Activated T-helper 17 cell treated with anti-CD3 and anti-CD28 coated beads, Interleukin-2, amount 50 U/mL, for 72 hours (primary cell): Measurements from ENCODE around the gene PAK4. TPM values are rescaled to one million over a fixed set of nuclear protein-coding genes. Genes with fewer than 3 reads are reported as not detected.

Experiments used
- ATAC-seq: fragments of 150-1000 bp; cut with Tn5 transposase; replicated peaks from 2 replicates; pipeline ENCODE4 v1.10.0; 2021; ENCODE audit warnings: mild to moderate bottlenecking, moderate library complexity
- H3K27ac Mint-ChIP-seq: one replicate; pipeline ENCODE4 v1.8.0; 2022; ENCODE audit warnings: mixed read lengths
- H3K27me3 Mint-ChIP-seq: one replicate; pipeline ENCODE4 v1.8.0; 2022; ENCODE audit warnings: mixed read lengths
- H3K36me3 Mint-ChIP-seq: one replicate; pipeline ENCODE4 v1.8.0; 2022; ENCODE audit warnings: low read depth, mild to moderate bottlenecking, mixed read lengths
- H3K4me1 Mint-ChIP-seq: one replicate; pipeline ENCODE4 v1.8.0; 2022; ENCODE audit warnings: mixed read lengths
- H3K4me3 Mint-ChIP-seq: one replicate; pipeline ENCODE4 v1.8.0; 2022; ENCODE audit warnings: mild to moderate bottlenecking, mixed read lengths
- H3K9me3 Mint-ChIP-seq: one replicate; pipeline ENCODE4 v1.8.0; 2022; ENCODE audit warnings: mixed read lengths
- total RNA-seq, 2 donors: library from RNA; stranded (reverse); gene quantifications; one replicate each; pipeline ENCODE4 v1.2.3, GENCODE V29; 2022

Gene PAK4
- total RNA-seq, 2 donors from 2014 or later = 17.8 to 18.4 TPM

- Mint-ChIP-seq H3K9me3 (no peaks in the 10 kb centered on the region), H3K27me3 (no peaks in the 10 kb centered on the region), H3K27ac (no peak overlapping the region), H3K4me1 (peaks cover 13% of the 10 kb centered on the region), H3K4me3 (no peak overlapping the region), H3K36me3 (no peaks in the 10 kb centered on the region)
- ATAC-seq = no peak
Observed at GRCh38 chr19:39155741-39156140, 30.2 kb downstream of the PAK4 start.

GRCh38 chr19:39156326-39157230 is 31.0 kb downstream of the PAK4 start:
- Mint-ChIP-seq H3K36me3 (no peaks in the 10 kb centered on the region), H3K9me3 (no peaks in the 10 kb centered on the region), H3K27ac (no peak overlapping the region), H3K27me3 (no peaks in the 10 kb centered on the region), H3K4me1 (peaks cover 13% of the 10 kb centered on the region), H3K4me3 (no peak overlapping the region)
- ATAC-seq = peak; percentile 44

DNA sequence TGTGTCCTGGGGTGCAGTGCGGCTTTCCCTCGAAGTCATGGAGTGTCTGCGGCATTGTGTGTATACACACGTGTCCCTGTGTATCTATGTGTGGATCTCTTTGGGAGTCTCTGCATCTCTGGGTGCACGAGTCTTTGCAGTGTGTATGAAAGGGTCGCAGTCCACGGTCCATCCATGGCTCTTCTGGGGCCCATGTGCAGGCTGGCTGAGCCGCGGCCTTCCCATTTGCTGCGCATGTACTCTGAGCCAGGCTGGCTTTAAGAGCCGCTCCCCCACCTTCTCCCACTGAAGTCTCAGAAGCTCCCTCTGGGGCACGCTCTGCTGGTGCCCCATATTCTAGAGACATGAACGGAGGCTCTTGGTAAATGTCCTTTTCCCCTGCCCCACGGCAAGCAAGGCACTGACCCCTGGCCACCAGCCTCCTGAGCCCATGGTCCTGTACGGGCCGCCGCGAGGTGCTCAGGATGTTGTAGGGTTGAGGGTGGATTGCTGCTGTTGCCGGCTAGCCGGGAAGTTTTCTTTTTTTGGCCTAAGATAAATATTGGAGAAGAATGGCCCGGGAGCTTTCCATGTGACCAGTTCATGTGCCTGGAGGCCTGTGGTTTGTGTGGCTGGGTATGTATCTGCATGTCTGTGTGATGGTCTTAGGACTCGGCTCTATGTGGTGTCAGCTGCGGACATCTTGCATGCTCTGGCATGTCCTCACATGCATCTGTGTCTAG is 31.9 kb downstream of the PAK4 start:
- Mint-ChIP-seq H3K4me1 (peaks cover 15% of the 10 kb centered on the region), H3K4me3 (no peak overlapping the region), H3K36me3 (no peaks in the 10 kb centered on the region), H3K27me3 (no peaks in the 10 kb centered on the region), H3K9me3 (no peaks in the 10 kb centered on the region), H3K27ac (no peak overlapping the region)
- ATAC-seq = no peak

GRCh38 chr19:39157997-39158389 is 32.4 kb downstream of the PAK4 start:
- ATAC-seq = no peak
- Mint-ChIP-seq H3K27me3 (no peaks in the 10 kb centered on the region), H3K36me3 (no peaks in the 10 kb centered on the region), H3K4me3 (no peak overlapping the region), H3K9me3 (no peaks in the 10 kb centered on the region), H3K4me1 (peaks cover 20% of the 10 kb centered on the region), H3K27ac (no peak overlapping the region)

DNA sequence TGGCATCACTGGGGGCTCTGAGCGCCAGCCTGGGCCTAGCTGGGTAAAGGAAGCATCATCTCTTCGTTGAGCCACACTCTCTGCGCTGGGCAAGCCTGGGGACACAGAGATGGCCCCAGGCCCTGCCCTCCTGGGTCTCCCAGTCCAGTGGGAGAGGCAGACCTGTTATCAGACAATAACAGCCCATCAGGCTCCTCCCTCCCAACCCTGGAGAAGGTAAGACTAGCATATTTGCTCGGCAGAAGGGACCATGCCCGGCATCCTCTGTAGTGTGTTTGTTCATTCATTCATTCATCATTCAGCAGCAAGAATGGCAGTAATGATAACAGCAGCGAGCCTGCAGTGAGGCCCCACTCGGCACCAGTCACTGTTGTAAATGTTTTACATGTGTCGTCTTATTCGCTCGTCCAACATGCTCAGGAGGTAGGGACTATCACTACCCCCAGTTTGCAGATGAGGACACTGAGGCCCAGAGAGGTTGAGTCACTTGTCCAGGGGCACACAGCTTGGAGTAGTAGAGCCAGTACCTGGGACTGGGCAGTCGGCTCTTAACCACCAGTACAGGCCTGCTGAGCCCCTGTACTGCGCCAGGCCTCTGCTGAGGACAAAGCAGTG is 33.2 kb downstream of the PAK4 start:
- no peaks in the 10 kb centered on the region for H3K9me3 Mint-ChIP-seq
- no peaks in the 10 kb centered on the region for H3K27me3 Mint-ChIP-seq
- no peak for ATAC-seq
- no peaks in the 10 kb centered on the region for H3K36me3 Mint-ChIP-seq
- H3K4me1 Mint-ChIP-seq = peaks cover 18% of the 10 kb centered on the region
- no peak overlapping the region for H3K4me3 Mint-ChIP-seq
- no peak overlapping the region for H3K27ac Mint-ChIP-seq

DNA sequence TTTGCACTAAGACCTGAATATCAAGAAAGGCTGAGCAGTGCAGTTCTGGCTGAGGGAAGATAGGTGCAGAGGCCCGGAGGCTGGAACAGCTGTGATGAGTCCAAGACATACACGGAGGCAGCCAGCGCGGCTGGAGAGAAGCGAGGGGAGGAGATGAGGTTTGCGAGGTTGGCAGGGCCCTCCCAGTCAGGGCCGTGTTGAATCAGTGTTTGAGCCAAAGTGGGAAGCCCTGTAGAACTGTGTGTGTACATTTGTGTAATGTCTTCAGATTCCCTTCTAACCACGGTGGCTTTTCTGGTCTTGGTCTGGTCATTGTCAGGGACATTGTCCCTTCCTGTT is 34.9 kb downstream of the PAK4 start:
- Mint-ChIP-seq H3K4me1 (peaks cover 13% of the 10 kb centered on the region), H3K4me3 (no peak overlapping the region), H3K9me3 (no peaks in the 10 kb centered on the region), H3K27ac (no peak overlapping the region), H3K27me3 (no peaks in the 10 kb centered on the region), H3K36me3 (no peaks in the 10 kb centered on the region)
- no peak for ATAC-seq

GRCh38 chr19:39160889-39161672 is 35.5 kb downstream of the PAK4 start:
- Mint-ChIP-seq H3K4me1 (peaks cover 13% of the 10 kb centered on the region), H3K9me3 (no peaks in the 10 kb centered on the region), H3K27me3 (no peaks in the 10 kb centered on the region), H3K36me3 (no peaks in the 10 kb centered on the region), H3K27ac (no peak overlapping the region), H3K4me3 (no peak overlapping the region)
- ATAC-seq = no peak

GRCh38 chr19:39162441-39163043 is 37.0 kb downstream of the PAK4 start:
- Mint-ChIP-seq H3K9me3 (no peaks in the 10 kb centered on the region), H3K36me3 (no peaks in the 10 kb centered on the region), H3K4me1 (peaks cover 12% of the 10 kb centered on the region), H3K4me3 (no peak overlapping the region), H3K27ac (peak overlapping the region; percentile 62), H3K27me3 (no peaks in the 10 kb centered on the region)
- ATAC-seq = no peak

- H3K36me3 Mint-ChIP-seq = peaks cover under 1% of the 10 kb centered on the region
- H3K4me1 Mint-ChIP-seq = peaks cover 6% of the 10 kb centered on the region
- no peak overlapping the region for H3K27ac Mint-ChIP-seq
- no peaks in the 10 kb centered on the region for H3K9me3 Mint-ChIP-seq
- no peak for ATAC-seq
- H3K4me3 Mint-ChIP-seq = no peak overlapping the region
- H3K27me3 Mint-ChIP-seq = no peaks in the 10 kb centered on the region
Observed at GRCh38 chr19:39163621-39164020, 38.0 kb downstream of the PAK4 start.

GRCh38 chr19:39164289-39164688 is 38.7 kb downstream of the PAK4 start:
- no peak overlapping the region for H3K27ac Mint-ChIP-seq
- no peaks in the 10 kb centered on the region for H3K9me3 Mint-ChIP-seq
- peaks cover 6% of the 10 kb centered on the region for H3K4me1 Mint-ChIP-seq
- H3K27me3 Mint-ChIP-seq = no peaks in the 10 kb centered on the region
- ATAC-seq = no peak
- no peak overlapping the region for H3K4me3 Mint-ChIP-seq
- peaks cover 8% of the 10 kb centered on the region for H3K36me3 Mint-ChIP-seq

DNA sequence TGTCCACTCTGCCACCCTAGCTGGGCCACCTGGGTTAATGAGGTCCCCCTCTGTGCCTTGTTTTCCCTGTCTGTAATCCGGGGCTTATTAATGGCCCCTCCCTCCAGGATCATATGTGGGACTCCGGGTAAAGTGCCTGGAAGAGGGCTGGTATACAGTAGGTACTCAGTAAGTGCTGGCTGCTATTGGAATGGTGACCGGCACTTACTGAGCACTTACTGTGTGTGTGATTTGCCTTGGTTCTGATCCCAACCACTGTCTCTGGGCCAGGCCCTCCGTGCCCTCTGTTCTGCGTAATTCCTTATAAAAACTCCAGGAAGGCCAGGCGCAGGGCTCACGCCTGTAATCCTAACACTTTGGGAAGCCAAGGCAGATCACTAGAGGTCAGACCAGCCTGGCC is 40.3 kb downstream of the PAK4 start:
- no peak for ATAC-seq
- H3K27me3 Mint-ChIP-seq = no peaks in the 10 kb centered on the region
- peaks cover 6% of the 10 kb centered on the region for H3K4me1 Mint-ChIP-seq
- H3K27ac Mint-ChIP-seq = no peak overlapping the region
- no peaks in the 10 kb centered on the region for H3K9me3 Mint-ChIP-seq
- H3K4me3 Mint-ChIP-seq = no peak overlapping the region
- H3K36me3 Mint-ChIP-seq = peaks cover 14% of the 10 kb centered on the region

DNA sequence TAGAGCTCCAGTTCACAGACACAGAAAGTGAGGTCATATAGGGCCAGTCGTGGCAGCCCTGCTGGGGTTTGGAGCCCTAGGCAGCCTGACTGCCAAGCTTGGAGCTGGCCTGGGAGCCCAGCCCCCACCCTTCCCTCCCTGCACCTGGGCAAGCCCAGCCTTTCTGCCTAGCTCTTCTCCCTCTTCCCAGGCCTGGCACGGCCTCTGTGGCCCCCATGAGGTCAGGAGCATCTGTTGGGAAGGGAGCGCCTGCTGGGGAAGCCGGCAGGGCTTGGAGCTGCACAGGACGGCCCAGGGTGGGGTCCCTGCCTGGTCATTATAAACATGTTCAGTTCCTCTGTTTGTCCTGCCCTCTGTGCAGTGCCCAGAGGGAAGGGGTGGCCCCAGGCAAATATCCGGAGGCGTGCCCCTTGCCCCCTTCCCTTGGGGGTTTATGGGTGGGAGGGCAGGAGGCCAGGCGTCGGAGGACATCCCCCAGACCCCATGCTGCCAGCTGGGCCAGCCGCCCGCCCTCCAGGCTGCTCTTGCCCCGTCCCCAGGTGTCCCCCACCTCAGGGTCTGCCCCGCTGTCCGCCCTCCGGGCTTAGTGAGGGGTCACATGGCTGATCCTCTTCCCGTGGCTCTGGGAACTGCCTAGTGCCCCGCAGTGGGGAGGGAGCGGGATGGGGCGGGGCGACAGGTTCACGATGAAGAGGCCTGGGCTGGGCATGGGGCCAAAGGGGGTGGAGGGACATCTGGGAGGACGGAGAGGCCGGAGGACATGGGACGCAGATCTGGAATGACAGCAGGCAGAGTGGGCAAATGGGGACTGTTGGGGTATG is 41.2 kb downstream of the PAK4 start:
- no peak for ATAC-seq
- peaks cover 14% of the 10 kb centered on the region for H3K36me3 Mint-ChIP-seq
- no peak overlapping the region for H3K4me3 Mint-ChIP-seq
- H3K4me1 Mint-ChIP-seq = peaks cover 6% of the 10 kb centered on the region
- H3K27me3 Mint-ChIP-seq = no peaks in the 10 kb centered on the region
- H3K27ac Mint-ChIP-seq = no peak overlapping the region
- H3K9me3 Mint-ChIP-seq = no peaks in the 10 kb centered on the region

GRCh38 chr19:39167461-39168257 is 42.1 kb downstream of the PAK4 start:
- peaks cover 14% of the 10 kb centered on the region for H3K36me3 Mint-ChIP-seq

More at GRCh38 chr19:39167461-39168257, 42.1 kb downstream of the PAK4 start:
- Mint-ChIP-seq H3K4me3 (no peak overlapping the region), H3K4me1 (peaks cover 3% of the 10 kb centered on the region), H3K27ac (no peak overlapping the region), H3K27me3 (no peaks in the 10 kb centered on the region), H3K9me3 (no peaks in the 10 kb centered on the region)
- no peak for ATAC-seq
